Left renal cortex interstitium (tissue), 4 donors: ENCODE data around the gene DENND1A. TPM values are rescaled to one million over a fixed set of nuclear protein-coding genes. Genes with fewer than 3 reads are reported as not detected.
A peak's percentile ranks its signal among the peaks of the same experiment; 100 is the strongest.
"Not testable (repeated sequence)": the region's sequence is repeated elsewhere in the genome, so short reads cannot be mapped to it uniquely, and the experiment has no call there.

ENCODE experiments used
- DNase-seq, 4 donors: peaks; one replicate each; pipeline ENCODE4 v3.0.0-alpha.2; 2013; ENCODE audit warnings: low read depth in 4 of 4, low spot score in 2 of 4, missing footprints in 1 of 4
- polyA plus RNA-seq, 4 donors: library from polyadenylated mRNA; unstranded; fragments of 120-200 nt; gene quantifications; one replicate each; pipeline ENCODE4 v1.2.1, GENCODE V29; 2013; ENCODE audit not compliant: insufficient read length in 4 of 4

Gene DENND1A
- polyA plus RNA-seq, 4 donors = 19.1 to 24.5 (median 22.8) TPM

GRCh38 chr9:123923377-123923776 is 6.5 kb downstream of the DENND1A start:
- no peak for DNase-seq

- DNase-seq = no peak
These were observed 7.0 kb downstream of the DENND1A start for GRCh38 chr9:123922911-123923310.

- no peak for DNase-seq
These were observed 7.5 kb downstream of the DENND1A start for GRCh38 chr9:123922431-123922830.

- DNase-seq = no peak
These were observed 15.3 kb downstream of the DENND1A start for GRCh38 chr9:123914517-123915196.

- no peak for DNase-seq
These were observed 17.6 kb downstream of the DENND1A start for GRCh38 chr9:123912167-123912897.

GRCh38 chr9:123911024-123911423 is 18.9 kb downstream of the DENND1A start:
- no peak for DNase-seq

- DNase-seq = not testable (repeated sequence)
These were observed 20.7 kb downstream of the DENND1A start for GRCh38 chr9:123909192-123909591.

- not testable (repeated sequence) for DNase-seq
These were observed 26.4 kb downstream of the DENND1A start for GRCh38 chr9:123903550-123903949.

GRCh38 chr9:123894822-123895221 is 35.1 kb downstream of the DENND1A start:
- no peak for DNase-seq

- DNase-seq = no peak
These were observed 36.0 kb downstream of the DENND1A start for GRCh38 chr9:123893831-123894460.

- DNase-seq = no peak
These were observed 36.8 kb downstream of the DENND1A start for GRCh38 chr9:123893115-123893514.

GRCh38 chr9:123887837-123888236 is 42.1 kb downstream of the DENND1A start:
- DNase-seq = no peak

GRCh38 chr9:123885834-123886233 is 44.1 kb downstream of the DENND1A start:
- DNase-seq = not testable (repeated sequence)

- no peak for DNase-seq
These were observed 46.3 kb downstream of the DENND1A start for GRCh38 chr9:123883634-123884033.

GRCh38 chr9:123881604-123882003 is 48.3 kb downstream of the DENND1A start:
- DNase-seq = no peak

GRCh38 chr9:123880420-123880819 is 49.5 kb downstream of the DENND1A start:
- DNase-seq = no peak

- DNase-seq = no peak
These were observed 53.2 kb downstream of the DENND1A start for GRCh38 chr9:123876750-123877149.

- no peak for DNase-seq
These were observed 57.2 kb downstream of the DENND1A start for GRCh38 chr9:123872710-123873109.

GRCh38 chr9:123871781-123872180 is 58.1 kb downstream of the DENND1A start:
- peak in 1 of 4 donors; percentile 9 for DNase-seq

- no peak for DNase-seq
These were observed 61.9 kb downstream of the DENND1A start for GRCh38 chr9:123868002-123868401.

- DNase-seq = no peak
These were observed 62.9 kb downstream of the DENND1A start for GRCh38 chr9:123867034-123867433.

GRCh38 chr9:123866497-123866896 is 63.4 kb downstream of the DENND1A start:
- DNase-seq = no peak
